ACHN (cell line): ENCODE measurements around the gene PDZD2.

ENCODE experiments used
- DNase-seq: peaks from one replicate; pipeline ENCODE4 v3.0.0-alpha.2; 2015
- in situ Hi-C: cut with HindIII; loops from 2 replicates; pipeline ENCODE4 v1.10.0; 2017; ENCODE audit warnings: low sequenced_read_pairs, low pct_ligation_motif_present, low pct_unique_long_range_greater_than_20kb

The PDZD2 gene

GRCh38 chr5:31632460-31632859, 6.5 kb upstream of the PDZD2 start:
- in situ Hi-C loops: no loop called here
- DNase-seq: no peak

DNA sequence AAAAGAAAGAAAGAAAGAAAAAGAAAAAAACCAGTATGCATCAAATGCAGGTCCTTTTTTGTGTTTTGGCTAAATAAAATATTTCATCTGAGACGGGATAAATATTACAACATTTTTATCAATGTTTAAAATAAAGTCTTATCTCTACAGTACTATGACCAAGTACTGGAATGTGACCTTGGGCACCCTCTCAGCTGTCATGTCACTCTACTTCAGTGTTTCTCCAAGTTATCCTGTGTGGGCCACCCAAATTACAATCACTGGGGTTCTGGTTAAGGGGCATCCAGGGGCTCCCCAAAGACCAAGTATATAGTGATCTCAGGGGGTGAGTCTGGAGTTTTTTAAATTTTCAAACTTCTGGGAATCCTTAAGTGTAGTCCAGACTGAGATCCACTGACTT, 3.5 kb upstream of the PDZD2 start:
- DNase-seq: no peak
- in situ Hi-C loops: no loop called here

DNA sequence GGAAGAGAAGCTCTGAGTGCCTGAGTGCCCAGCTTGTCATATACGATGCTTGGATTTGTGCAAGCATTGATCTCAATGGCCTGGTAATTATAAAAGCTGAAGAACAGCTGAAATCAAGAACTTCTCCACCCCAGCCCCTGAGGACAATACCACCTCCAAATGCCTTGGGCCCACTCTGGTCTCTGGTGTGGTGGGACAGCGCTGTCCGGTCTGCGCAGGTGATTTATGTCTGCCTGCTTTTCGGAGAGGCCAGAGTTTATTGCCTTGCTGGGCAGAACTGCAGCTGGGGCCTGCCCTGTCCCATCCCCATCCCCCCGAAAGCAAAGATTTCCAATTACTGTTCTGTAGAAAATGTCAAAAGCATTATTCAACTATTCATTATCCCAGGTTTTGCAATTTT, 1.1 kb upstream of the PDZD2 start:
- DNase-seq: no peak
- in situ Hi-C loops: no loop called here

GRCh38 chr5:31638345-31638744, 586 bp upstream of the PDZD2 start:
- DNase-seq: no peak
- in situ Hi-C loops: no loop called here

- in situ Hi-C loops: no loop called here
- no peak for DNase-seq
Measured at GRCh38 chr5:31639481-31640411, 815 bp downstream of the PDZD2 start.

DNA sequence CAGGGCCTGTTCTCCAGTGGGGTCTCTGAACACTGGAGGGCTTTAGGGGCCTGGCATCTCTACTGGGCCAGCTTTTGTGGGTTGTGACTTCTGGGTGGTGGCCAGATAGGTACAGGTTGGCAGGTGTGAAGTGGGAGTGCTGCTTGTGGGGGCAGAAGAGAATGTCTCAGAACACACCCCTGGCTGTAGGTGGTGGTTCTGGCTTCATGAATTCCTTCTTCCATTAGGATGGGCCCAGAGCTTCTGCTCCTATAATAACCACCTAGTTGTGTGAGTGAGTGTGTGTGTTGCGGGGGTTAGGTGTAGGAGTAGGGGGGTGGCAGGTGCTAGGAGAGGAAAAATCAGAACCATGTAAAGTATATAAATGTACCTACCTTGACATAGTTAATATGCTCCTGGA, 1.6 kb downstream of the PDZD2 start:
- DNase-seq: no peak
- in situ Hi-C loops: no loop called here

- DNase-seq: no peak
- in situ Hi-C loops: no loop called here
Measured at GRCh38 chr5:31641059-31641458, 2.1 kb downstream of the PDZD2 start.

DNA sequence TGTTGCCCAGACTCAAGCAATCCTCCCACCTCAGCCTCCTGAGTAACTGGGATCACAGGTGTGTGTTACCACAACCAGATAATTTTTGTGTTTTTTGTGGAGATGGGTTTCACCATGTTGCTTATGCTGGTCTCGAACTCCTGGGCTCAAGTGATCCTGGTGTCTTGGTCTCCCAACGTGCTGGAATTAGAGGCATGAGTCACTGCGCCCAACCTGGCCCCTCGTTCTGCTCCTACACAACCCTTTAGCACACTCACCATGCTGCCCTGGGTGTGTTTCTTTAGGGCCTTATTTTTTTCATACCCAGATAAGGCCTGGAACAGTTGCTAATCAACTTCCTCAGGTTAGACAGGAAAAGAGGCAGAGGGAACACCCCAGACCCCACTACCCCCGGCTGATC, 2.6 kb downstream of the PDZD2 start:
- DNase-seq: no peak
- in situ Hi-C loops: no loop called here

DNA sequence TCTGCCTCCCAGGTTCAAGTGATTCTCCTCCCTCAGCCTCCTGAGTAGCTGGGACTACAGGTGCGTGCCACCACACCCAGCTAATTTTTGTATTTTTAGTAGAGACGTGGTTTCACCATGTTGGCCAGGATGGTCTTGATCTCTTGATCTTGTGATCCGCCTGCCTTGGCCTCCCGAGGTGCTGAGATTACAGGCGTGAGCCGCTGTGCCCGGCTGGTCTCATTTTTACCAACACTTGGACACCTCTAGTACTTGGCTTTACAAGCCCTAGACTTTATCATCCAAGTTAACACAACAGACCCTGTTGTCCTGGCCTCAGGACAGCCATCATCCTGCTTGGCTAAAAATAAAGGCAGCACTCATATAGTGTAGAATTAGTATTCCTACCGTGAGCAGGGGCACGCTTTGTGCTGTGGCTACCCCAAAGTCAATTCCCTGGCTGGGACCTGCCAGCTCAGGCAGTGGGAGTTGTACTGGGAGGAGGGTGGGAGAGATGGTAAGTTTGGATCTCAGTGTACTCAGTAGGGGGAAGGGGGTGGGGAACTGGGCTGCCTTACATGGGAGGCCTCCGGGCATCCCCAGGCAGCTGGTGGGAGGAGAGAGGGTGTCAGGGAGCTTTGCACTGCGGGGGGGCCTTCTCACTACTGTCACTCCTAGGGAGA, 6.6 kb downstream of the PDZD2 start:
- DNase-seq: no peak
- in situ Hi-C loops: no loop called here

DNA sequence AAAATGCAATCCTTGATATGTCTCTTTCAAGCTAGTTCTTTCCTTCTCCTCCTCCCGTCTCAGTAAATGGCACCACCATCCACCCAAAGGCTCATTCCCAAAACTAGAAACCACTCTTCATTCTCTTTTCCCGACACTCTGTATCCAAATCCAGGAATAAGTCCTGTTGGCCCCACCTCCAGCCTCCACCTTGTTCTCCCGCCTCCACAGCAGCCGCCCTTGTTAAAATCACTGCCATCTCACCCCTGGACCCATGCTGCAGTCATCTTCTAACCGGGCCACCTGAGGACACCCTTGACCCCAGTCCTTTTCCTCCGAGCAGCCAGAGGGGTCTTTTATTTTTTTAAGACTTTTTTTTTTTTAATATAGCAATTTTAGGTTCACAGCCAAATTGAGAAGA, 9.4 kb downstream of the PDZD2 start:
- no peak for DNase-seq
- in situ Hi-C loops: no loop called here

- in situ Hi-C loops: no loop called here
- no peak for DNase-seq
Measured at GRCh38 chr5:31651241-31651640, 12.3 kb downstream of the PDZD2 start.

DNA sequence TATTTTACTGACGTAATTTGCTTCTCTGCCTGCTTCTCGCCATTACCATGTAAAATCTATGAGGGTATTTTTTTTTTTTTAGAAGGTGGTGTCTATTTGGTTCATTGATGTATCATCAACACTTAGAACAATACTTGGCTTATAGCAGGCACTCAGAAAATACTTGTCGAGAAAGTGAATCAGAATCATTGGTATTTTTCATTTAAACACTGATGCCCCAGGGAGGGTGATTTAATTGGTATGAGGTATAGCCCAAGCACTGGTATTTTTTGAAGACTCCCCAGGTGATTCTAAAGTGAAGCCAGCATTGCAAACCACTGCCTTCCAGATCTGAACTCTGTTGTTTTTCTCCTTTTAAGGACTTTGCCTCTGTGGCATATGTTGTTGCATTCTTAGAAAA, 16.6 kb downstream of the PDZD2 start:
- in situ Hi-C loops: no loop called here
- DNase-seq: no peak

DNA sequence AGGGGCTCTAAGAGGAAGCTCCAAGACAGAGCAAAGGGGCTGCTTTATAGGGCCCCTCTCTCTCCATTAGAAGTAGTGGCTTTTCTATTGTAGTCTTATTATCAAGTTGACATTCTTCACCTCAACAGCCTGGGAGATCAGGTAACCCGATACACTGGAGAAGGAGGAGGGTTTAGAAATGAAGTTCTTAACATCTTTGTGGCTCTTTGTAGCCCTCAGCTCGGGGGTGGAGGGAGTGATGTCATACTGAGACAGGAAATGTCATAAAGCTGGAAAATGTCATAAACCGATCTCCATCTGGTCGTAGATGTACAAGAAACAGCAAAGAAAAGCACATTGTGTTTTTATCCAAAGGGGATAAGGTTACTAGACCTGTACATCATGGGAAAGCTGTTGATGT, 17.9 kb downstream of the PDZD2 start:
- in situ Hi-C loops: no loop called here

DNA sequence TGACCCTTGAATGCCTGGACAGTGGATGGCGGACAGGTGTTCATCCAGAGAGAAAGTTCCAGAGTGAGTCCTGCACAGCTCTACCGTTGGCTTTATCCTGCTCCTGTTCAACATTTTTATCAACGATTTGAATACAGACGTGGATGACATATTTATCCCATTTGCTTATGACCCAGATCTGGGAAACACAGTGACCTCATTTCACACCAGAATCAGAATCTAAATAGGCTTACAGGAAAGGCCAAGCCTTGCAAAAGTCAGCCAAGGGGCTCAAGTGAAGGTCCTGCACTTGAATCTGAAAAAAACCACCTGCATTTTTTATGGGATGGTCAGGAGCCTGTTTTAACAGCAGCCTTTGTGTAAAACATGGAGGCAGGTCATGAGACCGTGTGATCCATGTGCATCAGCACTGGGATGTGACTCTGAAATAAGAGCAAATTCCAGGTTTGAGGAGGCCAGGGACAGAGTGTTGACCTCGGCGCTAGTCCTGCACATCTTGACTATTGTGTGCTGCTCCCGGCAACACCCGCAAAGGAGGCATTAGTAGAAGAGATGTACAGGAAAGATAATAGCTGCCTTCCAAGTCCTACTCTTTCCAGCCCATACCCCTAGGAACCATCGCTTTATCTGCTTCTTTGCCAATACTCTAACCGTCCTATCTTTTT, 18.5 kb downstream of the PDZD2 start:
- in situ Hi-C loops: no loop called here
- no peak for DNase-seq

More for the DNA sequence above, 17.9 kb downstream of the PDZD2 start:
- no peak for DNase-seq

GRCh38 chr5:31661257-31661656, 22.3 kb downstream of the PDZD2 start:
- DNase-seq: no peak
- in situ Hi-C loops: no loop called here

- in situ Hi-C loops: no loop called here
- DNase-seq: no peak
Measured at GRCh38 chr5:31663519-31663918, 24.6 kb downstream of the PDZD2 start.

DNA sequence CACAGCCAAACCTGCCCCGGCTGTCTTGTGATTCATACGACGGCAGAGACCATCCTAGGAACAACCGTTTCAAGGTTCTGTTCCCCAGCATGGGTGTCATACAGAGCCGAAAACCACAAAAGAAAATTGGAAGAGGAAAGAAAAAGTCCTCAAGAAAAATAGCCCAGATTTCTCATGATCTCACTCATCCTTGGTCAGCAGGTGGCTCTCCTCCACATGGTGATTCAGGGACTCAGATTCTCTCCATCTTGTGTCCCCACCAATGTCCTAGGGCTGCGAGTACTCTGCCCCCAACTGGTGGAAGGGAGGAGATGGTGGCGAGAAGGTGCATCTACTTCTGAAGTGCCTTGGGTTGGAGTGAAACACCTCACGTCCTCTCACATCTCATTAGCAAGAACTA, 25.6 kb downstream of the PDZD2 start:
- peak; percentile 58 for DNase-seq
- in situ Hi-C loops: no loop called here

- DNase-seq: no peak
- in situ Hi-C loops: no loop called here
Measured at GRCh38 chr5:31671339-31671741, 32.4 kb downstream of the PDZD2 start.

- in situ Hi-C loops: no loop called here
- no peak for DNase-seq
Measured at GRCh38 chr5:31674371-31674951, 35.5 kb downstream of the PDZD2 start.
